ENCODE measurements around the gene SERPINE1.

The SERPINE1 gene

DNA sequence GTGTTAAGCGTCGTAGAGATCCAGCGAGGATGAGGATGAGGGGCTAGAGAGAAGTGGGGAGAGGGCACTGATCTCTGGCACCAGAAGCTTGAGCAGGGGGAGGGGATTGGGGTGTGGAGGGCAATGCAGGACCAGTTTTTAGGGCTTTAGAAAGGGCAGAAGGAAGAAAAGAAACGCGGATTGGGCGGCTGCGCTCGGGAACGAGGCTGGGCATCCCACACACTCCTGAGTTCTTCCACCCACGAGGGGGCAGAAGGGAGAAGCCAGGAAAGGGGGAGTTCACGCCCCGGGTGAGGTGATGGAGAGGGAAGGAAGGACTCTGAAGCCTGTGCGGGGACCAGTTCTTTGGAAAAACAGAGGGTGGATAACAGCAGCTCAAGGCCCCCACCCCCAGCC lies 44.5 kb downstream of the SERPINE1 start:
- no peak overlapping the region for H3K27ac ChIP-seq (ENCODE audit: low read length)
- peaks cover 93% of the 10 kb centered on the region for H3K27me3 ChIP-seq (replicated peaks; ENCODE audit: insufficient read depth, low read length)
- no peaks in the 10 kb centered on the region for H3K9me2 ChIP-seq (replicated peaks; ENCODE audit: insufficient read depth, low read length)
- H3K79me2 ChIP-seq (ENCODE audit: low read length), result no peaks in the 10 kb centered on the region
- no peak overlapping the region for H3K9ac ChIP-seq (ENCODE audit: low read length)
- H3K4me3 ChIP-seq (ENCODE audit: low read length), result no peak overlapping the region
- H3F3A ChIP-seq (ENCODE audit: insufficient read depth, low read length), result no peaks in the 10 kb centered on the region
- H2AFZ ChIP-seq (ENCODE audit: low read length), result no peak overlapping the region
- DNase-seq, result no peak
- H3K4me2 ChIP-seq (ENCODE audit: low read depth, low read length), result no peak overlapping the region
- no peaks in the 10 kb centered on the region for H3K9me3 ChIP-seq (replicated peaks; ENCODE audit: insufficient read depth, low read length)
- H3K4me1 ChIP-seq (ENCODE audit: low read length), result 0 out of 2 replicates have a peak, but pooled peaks cover 3% of the 10 kb centered on the region
- no peaks in the 10 kb centered on the region for H4K20me1 ChIP-seq (ENCODE audit: insufficient read depth, low read length)
- no peaks in the 10 kb centered on the region for H3K36me3 ChIP-seq (replicated peaks; ENCODE audit: insufficient read depth, low read length)
- no peak for TF ChIP-seq CTCF (IDR thresholded peaks at IDR 0.05; ENCODE audit: low read length)
- TF ChIP-seq EZH2phosphoT487 (IDR thresholded peaks at IDR 0.05; ENCODE audit: low read length), result no peak
- no peak for TF ChIP-seq EZH2 (optimal IDR thresholded peaks at IDR 0.05; ENCODE audit: low read depth, low read length)

DNA sequence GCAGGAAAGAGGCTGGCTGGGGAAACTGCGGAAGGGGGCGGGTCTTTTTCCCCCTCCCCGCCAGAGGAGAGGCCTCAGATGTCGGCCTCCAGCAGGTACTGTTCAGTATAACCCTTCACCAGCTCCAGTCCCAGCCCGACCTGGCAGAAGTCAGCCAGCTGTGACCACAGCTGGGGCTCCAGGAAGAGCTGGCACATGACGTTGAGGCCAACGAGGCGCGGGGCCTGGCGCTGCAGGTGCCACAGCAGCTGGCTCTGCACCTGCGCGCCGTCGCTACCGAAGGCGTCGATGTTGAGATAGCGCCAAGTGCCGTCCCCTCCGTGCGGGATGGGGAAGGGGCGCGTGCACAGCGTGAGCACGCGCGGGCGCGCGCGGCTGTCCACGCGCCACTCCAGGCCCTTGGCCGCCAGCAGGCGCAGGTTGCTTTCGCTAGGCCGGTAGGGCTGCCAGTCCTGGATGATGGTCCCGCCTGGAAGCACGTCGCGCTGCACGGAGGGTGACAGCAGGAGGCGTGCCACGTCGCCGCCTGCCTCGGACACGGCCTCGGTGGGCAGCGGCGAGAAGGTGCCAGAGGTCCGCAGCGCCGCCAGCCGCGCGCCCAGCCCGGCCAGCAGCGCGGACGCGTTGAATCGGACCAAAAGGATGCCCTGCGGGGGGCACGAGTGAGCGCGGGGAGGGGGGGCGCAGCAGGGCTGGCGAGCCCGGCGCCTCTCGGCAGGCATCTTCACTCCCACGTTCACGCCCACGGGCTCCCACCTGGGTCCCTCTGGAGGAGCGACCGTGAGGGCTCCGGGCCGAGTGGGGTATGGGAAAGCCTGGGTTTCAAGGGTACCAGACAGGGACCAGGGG lies 45.3 kb downstream of the SERPINE1 start:
- no peaks in the 10 kb centered on the region for H3K36me3 ChIP-seq (replicated peaks; ENCODE audit: insufficient read depth, low read length)
- no peaks in the 10 kb centered on the region for H3F3A ChIP-seq (ENCODE audit: insufficient read depth, low read length)
- peaks cover 96% of the 10 kb centered on the region for H3K27me3 ChIP-seq (replicated peaks; ENCODE audit: insufficient read depth, low read length)
- no peak overlapping the region for H3K27ac ChIP-seq (ENCODE audit: low read length)
- no peak for TF ChIP-seq EZH2phosphoT487 (IDR thresholded peaks at IDR 0.05; ENCODE audit: low read length)
- TF ChIP-seq CTCF (IDR thresholded peaks at IDR 0.05; ENCODE audit: low read length), result no peak
- TF ChIP-seq EZH2 (optimal IDR thresholded peaks at IDR 0.05; ENCODE audit: low read depth, low read length), result no peak
- no peaks in the 10 kb centered on the region for H4K20me1 ChIP-seq (ENCODE audit: insufficient read depth, low read length)
- H3K4me2 ChIP-seq (ENCODE audit: low read depth, low read length), result peak overlapping the region; percentile 29
- no peak overlapping the region; the same call in 1 of the 2 replicates for H3K4me3 ChIP-seq (ENCODE audit: low read length)
- H3K79me2 ChIP-seq (ENCODE audit: low read length), result no peaks in the 10 kb centered on the region
- H3K9ac ChIP-seq (ENCODE audit: low read length), result no peak overlapping the region
- no peaks in the 10 kb centered on the region for H3K9me2 ChIP-seq (replicated peaks; ENCODE audit: insufficient read depth, low read length)
- H2AFZ ChIP-seq (ENCODE audit: low read length), result no peak overlapping the region
- 0 out of 2 replicates have a peak, but pooled peaks cover 3% of the 10 kb centered on the region for H3K4me1 ChIP-seq (ENCODE audit: low read length)
- H3K9me3 ChIP-seq (replicated peaks; ENCODE audit: insufficient read depth, low read length), result no peaks in the 10 kb centered on the region
- peak; percentile 41 for DNase-seq

GRCh38 chr7:101172854-101173751 lies 46.2 kb downstream of the SERPINE1 start:
- Histone ChIP-seq H3K4me3 (ENCODE audit: low read length) (no peak overlapping the region), H3F3A (ENCODE audit: insufficient read depth, low read length) (no peaks in the 10 kb centered on the region), H3K4me1 (ENCODE audit: low read length) (0 out of 2 replicates have a peak, but pooled peaks cover 3% of the 10 kb centered on the region), H3K9me2 (replicated peaks; ENCODE audit: insufficient read depth, low read length) (no peaks in the 10 kb centered on the region), H3K36me3 (replicated peaks; ENCODE audit: insufficient read depth, low read length) (no peaks in the 10 kb centered on the region), H3K9me3 (replicated peaks; ENCODE audit: insufficient read depth, low read length) (no peaks in the 10 kb centered on the region), H3K4me2 (ENCODE audit: low read depth, low read length) (no peak overlapping the region), H3K9ac (ENCODE audit: low read length) (no peak overlapping the region), H2AFZ (ENCODE audit: low read length) (no peak overlapping the region), H3K79me2 (ENCODE audit: low read length) (no peaks in the 10 kb centered on the region), H3K27me3 (replicated peaks; ENCODE audit: insufficient read depth, low read length) (peaks cover 96% of the 10 kb centered on the region), H4K20me1 (ENCODE audit: insufficient read depth, low read length) (no peaks in the 10 kb centered on the region), H3K27ac (ENCODE audit: low read length) (no peak overlapping the region)
- no peak for TF ChIP-seq CTCF (IDR thresholded peaks at IDR 0.05; ENCODE audit: low read length)
- TF ChIP-seq EZH2 (optimal IDR thresholded peaks at IDR 0.05; ENCODE audit: low read depth, low read length), result no peak
- TF ChIP-seq EZH2phosphoT487 (IDR thresholded peaks at IDR 0.05; ENCODE audit: low read length), result no peak
- no peak for DNase-seq
